GM19372 (cell line): ENCODE results near the gene PROB1.

Experiments
- ATAC-seq: cut with Tn5 transposase; IDR thresholded peaks from one replicate; pipeline ENCODE4 v1.9.1; 2021; ENCODE audit warnings: mild to moderate bottlenecking, low read depth, moderate library complexity; ENCODE audit not compliant: unreplicated experiment

The PROB1 gene

GRCh38 chr5:139344177-139344576, 50.7 kb downstream of the PROB1 start:
- ATAC-seq: no peak

GRCh38 chr5:139343476-139343875, 51.4 kb downstream of the PROB1 start:
- no peak for ATAC-seq

- peak; percentile 49 for ATAC-seq
Observed at GRCh38 chr5:139342423-139342723, 52.5 kb downstream of the PROB1 start.

- peak; percentile 91 for ATAC-seq
Observed at GRCh38 chr5:139341689-139342422, 53.0 kb downstream of the PROB1 start, which contains the start of gene PAIP2. Gene PAIP2 (plus strand): TSS chr5:139341854. CDS start chr5:139363785, 21,931 bp downstream.

GRCh38 chr5:139341187-139341688, 53.7 kb downstream of the PROB1 start:
- ATAC-seq: no peak
